Activated CD4-positive, alpha-beta T cell treated with anti-CD3 and anti-CD28 coated beads, Interleukin-2, amount 50 U/mL, for 24 hours (primary cell): Measurements from ENCODE around the gene PCLO.

Source experiments
- DNase-seq, 2 donors: peaks; one replicate each; pipeline ENCODE4 v3.0.0-alpha.2; 2020; ENCODE audit warnings: low read depth in 1 of 2, low spot score in 1 of 2

PCLO gene

GRCh38 chr7:83162402-83163256 lies at the start of gene PCLO:
Gene PCLO (minus strand): TSS chr7:83162884. CDS start chr7:83162592, 292 bp downstream.
- peak; percentile 2 for DNase-seq

- DNase-seq = no peak
Measured at GRCh38 chr7:83211685-83212084, 49.0 kb upstream of the PCLO start.

GRCh38 chr7:83210479-83210878 lies 47.8 kb upstream of the PCLO start:
- no peak for DNase-seq

GRCh38 chr7:83204715-83205114 lies 42.0 kb upstream of the PCLO start:
- DNase-seq = no peak

- DNase-seq = no peak
Measured at GRCh38 chr7:83201355-83201754, 38.7 kb upstream of the PCLO start.

- DNase-seq = no peak
Measured at GRCh38 chr7:83190659-83191389, 28.1 kb upstream of the PCLO start.

- no peak for DNase-seq
Measured at GRCh38 chr7:83178796-83179195, 16.1 kb upstream of the PCLO start.

- DNase-seq = no peak
Measured at GRCh38 chr7:83178066-83178465, 15.4 kb upstream of the PCLO start.

GRCh38 chr7:83173664-83174063 lies 11.0 kb upstream of the PCLO start:
- no peak for DNase-seq

GRCh38 chr7:83166781-83167180 lies 4.1 kb upstream of the PCLO start:
- no peak for DNase-seq

- no peak for DNase-seq
Measured at GRCh38 chr7:83161899-83162401, 734 bp downstream of the PCLO start.

GRCh38 chr7:83161186-83161585 lies 1.5 kb downstream of the PCLO start:
- DNase-seq = no peak

GRCh38 chr7:83159731-83160130 lies 3.0 kb downstream of the PCLO start:
- DNase-seq = no peak

- DNase-seq = no peak
Measured at GRCh38 chr7:83156006-83156405, 6.7 kb downstream of the PCLO start.

- no peak for DNase-seq
Measured at GRCh38 chr7:83155407-83155806, 7.3 kb downstream of the PCLO start.

GRCh38 chr7:83153419-83153818 lies 9.3 kb downstream of the PCLO start:
- DNase-seq = no peak

- no peak for DNase-seq
Measured at GRCh38 chr7:83150310-83150709, 12.4 kb downstream of the PCLO start.

GRCh38 chr7:83149466-83149865 lies 13.2 kb downstream of the PCLO start:
- no peak for DNase-seq

- DNase-seq = no peak
Measured at GRCh38 chr7:83148776-83149175, 13.9 kb downstream of the PCLO start.

- no peak for DNase-seq
Measured at GRCh38 chr7:83143107-83143506, 19.6 kb downstream of the PCLO start.

GRCh38 chr7:83142365-83142764 lies 20.3 kb downstream of the PCLO start:
- DNase-seq = no peak

GRCh38 chr7:83141927-83142326 lies 20.8 kb downstream of the PCLO start:
- no peak for DNase-seq
